Left ventricle myocardium superior (tissue), 1 donor: ENCODE data around the gene DNM1. TPM values are rescaled to one million over a fixed set of nuclear protein-coding genes. Genes with fewer than 3 reads are reported as not detected.
A peak's percentile ranks its signal among the peaks of the same experiment; 100 is the strongest.

Experiments used
- ATAC-seq: fragments of 200-7000 bp; cut with Tn5 transposase; one replicate; pipeline ENCODE4 v1.9.1; 2020; ENCODE audit warnings: mild to moderate bottlenecking, moderate library complexity
- DNase-seq: peaks from one replicate; pipeline ENCODE4 v3.0.0-alpha.2; 2020
- intact Hi-C: fragments of 100-400 bp; cut with micrococcal nuclease; formaldehyde crosslinking; loops from one replicate; pipeline ENCODE4 v1.11.0; 2022
- total RNA-seq: library from RNA; stranded (reverse); fragmentation: NEBNext Ultra II Directional; extraction: Animal tissue kit (Norgen Biotek cat#: 25700); gene quantifications from one replicate; pipeline ENCODE4 v1.2.1, GENCODE V29; 2021
- donor health status: DM: no; HTN: yes; CAD: no; lungs with severe emphysema.

DNM1 gene
- total RNA-seq, 1 donor from 2014 or later: 5.4 TPM

DNA sequence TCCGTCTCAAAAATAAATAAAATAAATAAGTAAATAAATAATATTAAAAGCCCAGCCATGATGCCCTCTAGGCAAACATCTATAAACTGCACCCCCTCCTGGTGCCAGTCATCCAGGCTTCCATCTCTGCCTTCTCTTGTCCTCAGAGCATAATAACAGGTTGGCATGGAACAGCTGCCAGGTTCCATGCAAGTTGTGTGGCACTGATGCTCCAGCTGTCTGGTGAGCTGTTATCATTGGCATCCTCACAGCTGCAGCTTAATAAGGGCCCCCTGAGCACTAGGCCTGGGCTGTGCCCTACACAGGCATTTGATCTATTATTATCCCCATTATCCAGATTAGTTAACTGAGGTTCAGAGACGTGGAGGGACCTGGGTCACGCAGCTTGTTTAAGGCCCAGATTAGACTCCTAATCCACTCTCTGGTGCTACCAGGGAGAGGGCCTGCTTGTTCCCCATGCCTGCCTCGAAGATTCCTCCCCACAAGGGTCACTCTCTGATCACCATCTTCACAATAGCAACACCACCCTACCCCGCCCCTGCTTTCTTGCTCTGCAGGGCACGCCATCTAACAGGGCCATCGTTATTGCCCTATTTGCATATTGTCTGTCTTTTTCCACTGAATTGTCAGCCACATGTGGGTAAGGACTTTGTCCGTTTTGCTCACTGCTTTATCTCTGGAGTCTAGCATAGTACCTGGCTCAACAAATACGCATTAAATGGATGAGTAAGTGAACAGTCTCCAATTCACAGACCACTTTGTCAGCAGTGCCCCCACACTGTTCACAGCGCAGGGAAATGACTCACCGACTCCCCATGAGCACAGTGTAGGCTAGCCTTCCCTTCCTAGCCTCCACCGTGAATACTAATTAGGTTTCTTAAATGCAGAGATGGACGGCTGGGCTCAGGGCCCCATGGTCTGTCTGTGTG, 1.5 kb upstream of the DNM1 start:
- intact Hi-C loops: no loop called here
- DNase-seq: no peak

DNA sequence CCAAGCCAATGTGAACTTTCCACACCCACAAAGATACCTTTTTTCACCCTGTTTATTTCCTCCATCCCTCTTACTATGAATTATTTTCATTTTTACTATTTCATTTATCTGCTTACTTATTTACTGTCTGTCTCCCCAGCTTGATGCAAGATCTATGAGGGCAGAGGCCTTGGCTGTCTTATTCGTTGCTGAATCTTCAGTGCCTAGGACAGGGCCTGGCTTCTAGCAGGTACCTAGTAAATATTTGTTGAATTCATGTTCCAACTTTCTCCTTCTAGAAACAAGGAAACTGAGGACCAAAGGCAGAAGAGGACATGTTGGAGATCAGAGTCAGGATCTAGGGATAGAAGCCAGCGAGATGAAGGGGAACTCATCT, 543 bp upstream of the DNM1 start:
- DNase-seq (no peak), ATAC-seq (no peak)
- intact Hi-C loops: no loop called here

More for the DNA sequence above, 1.5 kb upstream of the DNM1 start:
- ATAC-seq: no peak

GRCh38 chr9:128203707-128204551, 750 bp downstream of the DNM1 start:
- ATAC-seq (peak; percentile 61), DNase-seq (peak; percentile 54)
- intact Hi-C loops: no loop called here

GRCh38 chr9:128204858-128205257, 1.7 kb downstream of the DNM1 start:
- intact Hi-C loops: no loop called here
- no peak for DNase-seq
- no peak for ATAC-seq

DNA sequence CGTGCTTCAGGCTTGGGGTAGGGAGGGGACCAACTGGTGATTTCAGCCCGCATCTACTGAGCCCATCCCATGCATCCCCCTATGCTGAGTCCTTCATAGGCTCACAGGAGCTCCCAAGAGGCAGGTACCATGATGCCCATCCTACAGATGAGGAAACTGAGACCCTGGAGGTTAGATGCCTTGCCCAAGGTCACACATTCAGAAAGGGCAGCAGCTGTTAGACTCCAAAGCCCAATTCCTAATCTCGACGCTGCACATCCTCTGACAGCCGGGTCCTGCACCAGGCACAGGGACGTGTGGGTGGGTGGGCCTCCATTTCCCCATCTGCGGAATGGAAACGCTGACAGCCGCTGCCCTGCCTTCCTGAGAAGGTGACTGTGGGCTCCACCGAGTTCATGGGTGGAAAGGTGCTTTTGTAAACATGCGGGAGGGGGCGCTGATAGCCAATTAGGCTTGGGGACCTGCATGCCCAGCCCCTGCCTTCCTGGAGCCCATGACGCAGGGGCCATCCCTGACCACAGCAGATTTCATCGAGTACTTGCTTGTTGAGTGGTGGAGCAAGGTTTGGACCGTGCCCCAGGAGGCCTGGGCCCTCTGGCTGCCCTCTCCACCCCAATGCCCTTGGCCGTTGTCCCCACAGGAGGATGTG, 2.2 kb downstream of the DNM1 start:
- intact Hi-C loops: no loop called here
- no peak for DNase-seq
- no peak for ATAC-seq

- intact Hi-C loops: no loop called here
- ATAC-seq (no peak), DNase-seq (no peak)
Measured at GRCh38 chr9:128206484-128206883, 3.3 kb downstream of the DNM1 start.

DNA sequence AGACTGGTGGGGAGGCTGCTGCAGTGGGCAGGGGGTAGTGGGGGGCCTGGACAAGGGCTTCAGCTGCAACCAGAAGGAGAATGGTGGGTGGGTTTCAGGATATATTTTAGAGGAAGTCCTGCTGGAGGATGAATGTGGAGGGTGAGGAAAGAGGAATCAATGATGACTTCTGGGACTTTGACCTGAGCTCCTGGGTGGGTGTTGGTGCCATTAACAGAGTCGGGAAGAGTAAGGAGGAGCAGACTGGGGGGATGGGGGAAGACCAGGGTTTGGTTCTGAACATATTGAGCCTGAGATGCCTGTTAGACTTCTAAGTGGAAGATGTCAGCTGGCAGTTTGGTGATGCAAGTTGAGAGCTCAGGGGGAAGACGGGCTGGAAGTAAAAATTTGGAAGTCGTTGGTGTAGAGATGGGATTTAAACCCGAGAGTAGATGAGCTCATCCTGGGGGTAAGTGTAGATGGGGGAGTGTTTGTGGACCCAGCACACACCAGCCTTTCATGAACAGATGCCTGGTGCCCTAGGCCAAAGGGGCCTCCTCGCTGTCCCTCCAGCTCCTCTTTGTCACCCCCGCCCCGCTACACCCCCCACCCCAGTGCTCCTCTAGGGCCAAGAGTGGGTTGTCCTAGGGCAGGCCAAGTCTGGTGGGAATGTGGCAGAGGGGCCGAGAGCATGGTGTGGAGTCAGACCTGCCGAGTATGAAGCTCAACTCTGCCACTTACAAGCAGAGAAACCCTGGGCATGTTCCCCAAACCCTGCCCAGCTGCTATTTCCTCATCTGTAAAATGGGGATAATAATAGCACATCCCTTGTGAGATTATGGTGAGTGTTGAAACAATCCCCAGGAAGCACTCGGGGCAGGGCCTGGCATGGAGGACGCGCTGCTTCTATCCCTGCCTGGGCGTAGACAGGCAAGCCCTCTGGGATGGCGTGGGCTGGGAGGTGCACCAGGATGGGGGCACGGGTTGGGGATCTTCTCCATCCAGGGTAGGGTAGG, 4.0 kb downstream of the DNM1 start:
- no peak for DNase-seq

GRCh38 chr9:128208386-128208785, 5.2 kb downstream of the DNM1 start:
- ATAC-seq (no peak), DNase-seq (no peak)
- intact Hi-C loops: no loop called here

More for the DNA sequence above, 4.0 kb downstream of the DNM1 start:
- ATAC-seq: no peak
- intact Hi-C loops: no loop called here

- ATAC-seq (no peak), DNase-seq (no peak)
- intact Hi-C loops: no loop called here
Measured at GRCh38 chr9:128208946-128209669, 5.9 kb downstream of the DNM1 start.

- intact Hi-C loops: no loop called here
- no peak for ATAC-seq
- no peak for DNase-seq
Measured at GRCh38 chr9:128211186-128211980, 8.2 kb downstream of the DNM1 start.

DNA sequence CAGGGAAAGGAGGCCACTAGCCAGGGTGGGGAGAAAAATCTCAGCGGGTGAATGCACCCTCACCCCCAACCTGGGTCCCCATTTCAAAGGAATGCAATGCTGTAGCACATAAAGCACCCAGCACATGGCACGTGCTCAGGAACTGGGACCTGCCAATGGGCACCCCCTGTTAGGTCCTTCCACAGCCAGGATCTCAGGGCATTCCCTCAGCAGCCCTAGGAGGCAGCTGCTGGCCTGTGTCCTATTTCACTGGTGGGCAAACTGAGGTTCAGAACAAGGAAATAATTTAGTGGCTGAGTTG, 8.8 kb downstream of the DNM1 start:
- intact Hi-C loops: no loop called here
- DNase-seq: no peak
- ATAC-seq: no peak

DNA sequence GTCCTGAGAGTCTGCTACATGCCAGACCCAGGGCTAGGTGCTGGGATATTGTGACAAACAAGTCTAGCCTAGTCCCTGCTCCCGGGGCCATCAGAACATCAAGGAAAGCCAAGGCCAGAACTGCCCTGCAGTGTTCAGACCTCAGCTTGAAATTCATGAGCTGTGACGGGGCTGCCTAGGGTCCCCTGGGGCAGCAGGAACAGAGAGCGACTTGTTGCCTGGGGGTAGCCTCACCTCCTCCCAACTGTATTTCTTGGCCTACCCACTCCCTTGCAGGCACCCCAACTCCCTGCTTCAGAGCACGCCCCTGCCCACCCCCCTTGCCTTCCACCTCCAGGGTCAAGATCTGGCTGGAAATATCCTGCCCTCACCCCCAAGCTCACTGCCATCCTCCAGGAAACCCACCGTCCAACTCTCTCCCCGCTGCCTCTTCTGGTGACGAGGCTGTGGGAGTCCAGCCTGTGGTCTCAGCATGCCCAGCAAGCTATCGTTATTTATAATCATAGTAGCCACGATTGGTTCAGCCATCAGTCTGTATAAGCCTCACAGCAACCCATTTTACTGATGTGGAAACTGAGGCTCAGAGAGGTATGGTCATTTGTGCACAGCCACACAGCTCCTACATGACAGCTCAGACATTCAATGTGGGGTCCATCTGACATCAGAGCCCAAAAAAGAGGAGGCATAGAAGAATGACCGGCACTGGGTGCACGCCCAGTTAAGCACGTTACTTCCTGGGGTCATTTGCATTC, 10.7 kb downstream of the DNM1 start:
- intact Hi-C loops: no loop called here
- ATAC-seq (no peak), DNase-seq (no peak)

DNA sequence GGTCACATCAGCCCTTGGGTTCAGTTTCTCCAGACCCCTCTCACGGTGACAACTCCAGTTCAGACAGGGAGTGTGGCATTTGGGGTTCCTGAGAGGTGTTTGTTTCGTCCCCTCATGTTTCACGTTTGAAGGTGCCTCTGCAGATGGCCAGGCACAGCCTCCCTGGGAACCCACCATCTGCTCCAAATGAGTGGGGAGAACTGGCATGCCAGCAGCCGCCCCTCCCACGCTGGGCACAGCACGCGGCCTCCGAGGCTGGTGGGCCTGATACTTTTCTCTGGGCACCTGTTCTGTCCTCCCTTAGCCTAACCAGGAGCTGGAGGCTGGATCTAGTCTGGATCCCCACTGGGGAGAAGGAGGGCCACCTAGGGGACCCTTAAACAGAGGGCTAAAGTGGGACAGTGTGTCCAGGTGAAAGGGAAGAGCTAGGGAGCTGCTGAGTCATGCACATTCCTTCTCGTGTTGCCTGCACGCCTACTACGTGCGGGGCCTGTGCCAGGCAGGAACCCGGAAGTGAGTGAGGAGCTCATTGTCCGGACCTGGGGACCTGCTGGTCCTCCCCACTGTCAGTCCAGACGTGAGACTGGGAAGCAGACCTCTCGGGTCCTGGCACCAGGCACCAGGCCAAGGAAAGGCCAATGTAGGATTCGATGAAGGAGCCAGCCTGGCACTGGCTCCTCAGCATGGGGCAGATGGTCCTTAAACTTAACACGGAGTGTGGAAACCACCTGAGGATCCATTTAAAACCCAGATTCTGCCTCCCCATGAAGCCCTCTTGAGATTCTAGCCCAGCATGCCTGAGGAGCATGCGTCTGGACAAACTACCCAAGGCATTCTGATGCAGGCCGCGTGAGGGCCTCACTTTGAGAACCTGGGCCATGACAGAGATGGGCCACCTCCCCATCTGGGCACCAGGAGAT, 11.7 kb downstream of the DNM1 start:
- no peak for ATAC-seq
- DNase-seq: no peak
- intact Hi-C loops: no loop called here

DNA sequence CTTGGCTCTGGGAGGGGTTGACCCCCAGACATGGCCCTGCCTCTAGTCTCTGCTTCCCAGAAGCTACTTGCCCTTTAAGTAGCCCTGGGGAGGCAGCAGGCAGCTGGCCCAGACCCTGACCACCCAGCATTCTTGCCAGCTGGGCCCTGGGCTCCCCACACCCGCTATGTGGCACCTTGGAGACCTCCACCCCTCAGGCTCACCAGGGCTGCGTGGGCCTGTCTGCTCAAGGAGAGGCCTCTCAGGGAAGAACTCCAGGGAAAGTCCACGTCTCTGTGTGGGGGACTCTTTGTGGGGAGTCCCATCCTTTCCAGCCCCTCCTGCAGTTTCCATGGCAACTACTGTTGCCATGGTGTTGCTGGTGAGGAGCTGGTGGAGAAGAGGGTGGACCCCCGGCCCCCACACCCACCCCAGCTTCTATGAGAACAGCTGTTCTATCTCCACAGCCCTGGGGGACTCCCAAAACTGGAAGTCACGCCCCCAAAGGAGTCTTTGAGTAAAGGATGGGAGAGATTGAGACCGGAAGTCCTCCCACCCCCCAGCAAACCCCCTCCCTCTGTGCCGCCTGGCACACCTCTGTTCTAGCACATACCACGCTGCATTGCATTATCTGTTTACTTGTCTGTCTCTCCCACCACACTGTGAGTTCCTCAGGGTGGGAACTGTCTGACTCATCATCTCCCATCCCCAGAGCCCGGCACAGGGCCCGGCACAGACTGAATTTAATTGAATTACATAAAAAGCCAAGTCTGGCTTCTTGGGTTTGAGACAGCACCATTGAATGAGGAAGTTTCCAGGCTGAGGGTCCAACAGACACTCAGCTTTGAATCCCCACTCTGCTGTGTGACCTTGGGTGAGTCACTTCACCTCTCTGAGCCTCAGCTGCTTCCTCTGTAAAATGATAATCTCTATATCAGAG, 12.6 kb downstream of the DNM1 start:
- peak; percentile 60 for DNase-seq
- ATAC-seq: peak; percentile 58
- intact Hi-C loops: no loop called here
